NCI-H1105 (cell line): ENCODE data around the gene SPO11.

Experiments used
- DNase-seq: peaks from one replicate; lab custom pipeline; 2025; lab: John Stamatoyannopoulos, UW

The SPO11 gene

GRCh38 chr20:57391439-57392301 is 62.1 kb downstream of the SPO11 start:
- DNase-seq, result no peak

- no peak for DNase-seq
Measured at GRCh38 chr20:57392512-57393271, 63.1 kb downstream of the SPO11 start.
